ENCODE data around the gene EFNA4. TPM values are rescaled to one million over a fixed set of nuclear protein-coding genes. Genes with fewer than 3 reads are reported as not detected.

The EFNA4 gene
- total and polyA plus RNA-seq, 2 donors (not counting 1 experiment from before 2014, with no cell fraction given), result 8.4 to 10.6 TPM

GRCh38 chr1:155091071-155092051 is 27.8 kb downstream of the EFNA4 start:
- peak overlapping the region; percentile 35 for H3K4me2 ChIP-seq (replicated peaks; ENCODE audit: low read depth, low read length, poor library complexity, severe bottlenecking)
- TF ChIP-seq EZH2 (IDR thresholded peaks at IDR 0.05; ENCODE audit: borderline replicate concordance, insufficient read depth, low read depth, low read length, poor library complexity, severe bottlenecking), result no peak
- TF ChIP-seq CTCF (IDR thresholded peaks at IDR 0.05), result peak; percentile 97
- Mint-ChIP-seq H3K4me1 (peaks cover 6% of the 10 kb centered on the region), H3K27ac (no peak overlapping the region), H3K9me3 (ENCODE audit: insufficient read depth) (no peaks in the 10 kb centered on the region), H3K4me3 (no peak overlapping the region), H3K27me3 (peaks cover 12% of the 10 kb centered on the region)
- no peak overlapping the region for H3K4me3 ChIP-seq (ENCODE audit: control extremely low read depth in 1 of 5, extremely low read depth in 1 of 5, insufficient read depth in 1 of 5, low read depth in 2 of 5, low read length in 4 of 5)
- intact Hi-C loops (cut with micrococcal nuclease), result loop anchor here (1.0 to 5.0 kb wide), 3 partner anchors 36 to 501 kb away; partner anchors contain the start of gene EFNA1
- ATAC-seq (ENCODE audit: low read depth), result peak; percentile 91
- POLR2A ChIA-PET, result interaction anchor here (0.6 to 1.7 kb wide), 3 partner anchors 45 to 82 kb away, joined by 3 to 9 read pairs (median 4); partner anchors contain the start of gene KRTCAP2
- no peaks in the 10 kb centered on the region for H3K79me2 ChIP-seq (ENCODE audit: control insufficient read depth, insufficient read depth, low read length)
- no peaks in the 10 kb centered on the region for H3K9me3 ChIP-seq (ENCODE audit: control extremely low read depth in 1 of 3, control insufficient read depth in 2 of 3, insufficient read depth in 1 of 3, low read length in 2 of 3)
- H3K9ac ChIP-seq (ENCODE audit: low read length), result no peak overlapping the region
- DNase-seq, result peak; percentile 86
- H3K27ac ChIP-seq (ENCODE audit: low read length in 2 of 2), result no peak overlapping the region
- peaks cover 12 to 16% of the 10 kb centered on the region in 2 donors for H3K4me1 ChIP-seq (ENCODE audit: control insufficient read depth in 2 of 2, insufficient read depth in 2 of 2, low read length in 2 of 2)
- H3K27me3 ChIP-seq (replicated peaks in 1 of 4; ENCODE audit: control extremely low read depth in 1 of 4, control insufficient read depth in 3 of 4, insufficient read depth in 4 of 4, low read length in 3 of 4), result peaks cover 0 to 6% (median 1%) of the 10 kb centered on the region in 4 experiments
- H2AFZ ChIP-seq (ENCODE audit: insufficient read depth, low read depth, low read length, poor library complexity, severe bottlenecking), result peak overlapping the region; percentile 20
- H4K20me1 ChIP-seq (ENCODE audit: control insufficient read depth, insufficient read depth, low read length, poor library complexity, severe bottlenecking), result peaks cover 6% of the 10 kb centered on the region
- H3K36me3 ChIP-seq (replicated peaks in 1 of 2; ENCODE audit: control extremely low read depth in 1 of 2, control insufficient read depth in 1 of 2, extremely low read depth in 1 of 2, insufficient read depth in 2 of 2, low read length in 1 of 2), result no peaks in the 10 kb centered on the region
- CTCF ChIA-PET, result interaction anchor here (0.6 to 6.8 kb wide), 44 partner anchors 9 to 1419 kb away, joined by 3 to 307 read pairs (median 5); partner anchors contain the start of genes DPM3, EFNA3, EFNA4 and KRTCAP2
- WGBS (ENCODE audit: insufficient coverage), result 27% methylated on average over 14 of the region's 29 CpGs
